Endodermal cell (in vitro differentiated cells): Measurements from ENCODE around the gene PCDHGA11. TPM values are rescaled to one million over a fixed set of nuclear protein-coding genes. Genes with fewer than 3 reads are reported as not detected.

Experiments used
- DNase-seq: peaks from one replicate; pipeline ENCODE4 v3.0.0-alpha.2; 2017
- H3K27ac ChIP-seq: 2 replicates; pipeline ENCODE4 v1.5.1; 2013; ENCODE audit warnings: mild to moderate bottlenecking, low read depth, low read length, moderate library complexity
- H3K27me3 ChIP-seq: 2 replicates; pipeline ENCODE4 v1.6.1; 2013; ENCODE audit warnings: mild to moderate bottlenecking, low read length, moderate library complexity; ENCODE audit not compliant: insufficient read depth, control insufficient read depth, poor library complexity, severe bottlenecking
- H3K36me3 ChIP-seq: 2 replicates; pipeline ENCODE4 v1.7.0; 2013; ENCODE audit warnings: mild to moderate bottlenecking, low read length, moderate library complexity; ENCODE audit not compliant: control insufficient read depth, insufficient read depth
- H3K4me1 ChIP-seq: one replicate; pipeline ENCODE4 v1.7.0; 2013; ENCODE audit warnings: low read length; ENCODE audit not compliant: control insufficient read depth, insufficient read depth
- H3K4me3 ChIP-seq: 2 replicates; pipeline ENCODE4 v1.5.1; 2013; ENCODE audit warnings: mild to moderate bottlenecking, low read length, moderate library complexity
- H3K9ac ChIP-seq: 2 replicates; pipeline ENCODE4 v1.6.1; 2013; ENCODE audit warnings: mild to moderate bottlenecking, low read length, moderate library complexity; ENCODE audit not compliant: poor library complexity, severe bottlenecking; ENCODE audit errors: extremely low read depth
- H3K9me3 ChIP-seq: 2 replicates; pipeline ENCODE4 v1.6.1; 2013; ENCODE audit warnings: mild to moderate bottlenecking, low read length, moderate library complexity; ENCODE audit not compliant: control insufficient read depth
- H3K27ac Mint-ChIP-seq: 2 replicates; pipeline ENCODE4 v1.8.0; 2020; ENCODE audit warnings: mixed read lengths
- H3K27me3 Mint-ChIP-seq: 2 replicates; pipeline ENCODE4 v1.8.0; 2021; ENCODE audit warnings: mild to moderate bottlenecking, mixed read lengths; ENCODE audit not compliant: insufficient read depth
- H3K36me3 Mint-ChIP-seq: 2 replicates; pipeline ENCODE4 v1.8.0; 2020; ENCODE audit warnings: low read depth, mixed read lengths
- H3K4me1 Mint-ChIP-seq: 2 replicates; pipeline ENCODE4 v1.8.0; 2020; ENCODE audit warnings: mixed read lengths
- H3K4me3 Mint-ChIP-seq: 2 replicates; pipeline ENCODE4 v1.8.0; 2020; ENCODE audit warnings: mild to moderate bottlenecking, moderate library complexity, mixed read lengths
- H3K9me3 Mint-ChIP-seq: 2 replicates; pipeline ENCODE4 v1.8.0; 2020; ENCODE audit warnings: mild to moderate bottlenecking, mixed read lengths
- CTCF ChIP-seq: fragments of 200-600 bp; sonication (generic); conservative IDR thresholded peaks from 2 replicates; pipeline ENCODE4 v1.5.0; 2021; ENCODE audit warnings: antibody characterized with exemption, mild to moderate bottlenecking
- WGBS, 2 experiments: methylation state at CpG; one replicate each; pipeline versions ENCODE4 v1.1.5 to v1.1.7; 2013; ENCODE audit warnings: missing lambda C conversion rate in 2 of 2, mixed read lengths in 1 of 2; ENCODE audit not compliant: insufficient coverage in 1 of 2, insufficient read length in 1 of 2; 5-methylcytosine and 5-hydroxymethylcytosine counted together
- total RNA-seq, 2 donors: library from RNA; stranded (reverse); fragmentation: NEBNext Ultra II Directional in 1 of 2; extraction: Animal tissue kit (Norgen Biotek cat#: 25700) in 1 of 2; gene quantifications; 2 replicates in 1 of 2; 3 replicates in 1 of 2; pipeline ENCODE4 v1.2.1, GENCODE V29; 2021

The PCDHGA11 gene
- total RNA-seq, 2 donors from 2014 or later, result 8.5 to 10.6 TPM

GRCh38 chr5:141440341-141440740 lies 19.5 kb downstream of the PCDHGA11 start:
- no peak for DNase-seq
- H3K27me3 ChIP-seq, result no peaks in the 10 kb centered on the region
- no peaks in the 10 kb centered on the region for H3K4me1 ChIP-seq
- no peak overlapping the region for H3K27ac ChIP-seq
- no peaks in the 10 kb centered on the region for H3K36me3 ChIP-seq
- Mint-ChIP-seq H3K27me3 (no peaks in the 10 kb centered on the region), H3K9me3 (peaks cover 3% of the 10 kb centered on the region), H3K4me1 (no peaks in the 10 kb centered on the region), H3K4me3 (no peak overlapping the region), H3K27ac (no peak overlapping the region), H3K36me3 (peaks cover 16% of the 10 kb centered on the region)
- WGBS, 2 experiments, result 90 to 91% methylated on average over 8 to 9 of the region's 9 CpGs
- peaks cover 3% of the 10 kb centered on the region for H3K9me3 ChIP-seq
- no peak for TF ChIP-seq CTCF
- no peak overlapping the region for H3K4me3 ChIP-seq
- H3K9ac ChIP-seq, result no peak overlapping the region

GRCh38 chr5:141441571-141442170 lies 20.8 kb downstream of the PCDHGA11 start:
- no peak overlapping the region for H3K4me3 ChIP-seq
- no peaks in the 10 kb centered on the region for H3K36me3 ChIP-seq
- H3K9ac ChIP-seq, result no peak overlapping the region
- H3K27ac ChIP-seq, result no peak overlapping the region
- Mint-ChIP-seq H3K9me3 (no peaks in the 10 kb centered on the region), H3K36me3 (peaks cover 17% of the 10 kb centered on the region), H3K4me1 (no peaks in the 10 kb centered on the region), H3K27me3 (no peaks in the 10 kb centered on the region), H3K4me3 (no peak overlapping the region), H3K27ac (no peak overlapping the region)
- WGBS, 2 experiments, result 96 to 98% methylated on average over 50 of the region's 50 CpGs
- H3K4me1 ChIP-seq, result no peaks in the 10 kb centered on the region
- no peak for TF ChIP-seq CTCF
- H3K9me3 ChIP-seq, result no peaks in the 10 kb centered on the region
- DNase-seq, result no peak
- no peaks in the 10 kb centered on the region for H3K27me3 ChIP-seq

- Histone ChIP-seq H3K4me1 (no peaks in the 10 kb centered on the region), H3K27ac (no peak overlapping the region), H3K9ac (no peak overlapping the region), H3K27me3 (no peaks in the 10 kb centered on the region), H3K9me3 (no peaks in the 10 kb centered on the region), H3K4me3 (no peak overlapping the region), H3K36me3 (no peaks in the 10 kb centered on the region)
- DNase-seq, result no peak
- peaks cover 11% of the 10 kb centered on the region for H3K36me3 Mint-ChIP-seq
- H3K27me3 Mint-ChIP-seq, result no peaks in the 10 kb centered on the region
- H3K4me1 Mint-ChIP-seq, result no peaks in the 10 kb centered on the region
- no peak for TF ChIP-seq CTCF
- 93 to 98% methylated on average over 2 to 3 of the region's 3 CpGs for WGBS, 2 experiments
- H3K4me3 Mint-ChIP-seq, result no peak overlapping the region
- no peaks in the 10 kb centered on the region for H3K9me3 Mint-ChIP-seq
- H3K27ac Mint-ChIP-seq, result no peak overlapping the region
These were observed 44.5 kb downstream of the PCDHGA11 start for GRCh38 chr5:141465351-141465750.

Other genes starting within 250 kb of the PCDHGA11 start
- under 1 TPM; 0.42 to 0.75 TPM for gene PCDHB7, start 248.4 kb upstream of the PCDHGA11 start, total RNA-seq
- 1 to 10 TPM in 1 of 2 donors, under 1 TPM in 1; 0.71 to 3.6 TPM for gene PCDHB8, start 243.3 kb upstream of the PCDHGA11 start, total RNA-seq
- gene PCDHB16, start 238.7 kb upstream of the PCDHGA11 start, total RNA-seq, result 10 to 100 TPM in 1 of 2 donors, 1 to 10 TPM in 1; 9.7 to 14.8 TPM
- gene PCDHB9, start 233.9 kb upstream of the PCDHGA11 start, total RNA-seq, result 1 to 10 TPM; 3.2 to 5.1 TPM
- gene PCDHB10, start 228.7 kb upstream of the PCDHGA11 start, total RNA-seq, result 1 to 10 TPM; 2.9 to 3.5 TPM
- gene PCDHB11, start 221.4 kb upstream of the PCDHGA11 start, total RNA-seq, result 1 to 10 TPM; 2.6 to 4.7 TPM
- 1 to 10 TPM; 1.6 to 5.0 TPM for gene PCDHB12, start 212.3 kb upstream of the PCDHGA11 start, total RNA-seq
- gene PCDHB13, start 207.1 kb upstream of the PCDHGA11 start, total RNA-seq, result 1 to 10 TPM; 1.8 to 3.3 TPM
- gene PCDHB14, start 197.7 kb upstream of the PCDHGA11 start, total RNA-seq, result 1 to 10 TPM; 2.6 to 2.8 TPM
- 1 to 10 TPM; 3.7 to 9.8 TPM for gene PCDHB15, start 175.7 kb upstream of the PCDHGA11 start, total RNA-seq
- gene SLC25A2, start 117.0 kb upstream of the PCDHGA11 start, total RNA-seq, result under 1 TPM; 0.55 to 0.68 TPM
- 10 to 100 TPM; 85.4 to 99.0 TPM for gene TAF7, start 100.3 kb upstream of the PCDHGA11 start, total RNA-seq
- gene PCDHGA1, start 90.5 kb upstream of the PCDHGA11 start, total RNA-seq, result 1 to 10 TPM in 1 of 2 donors, under 1 TPM in 1; 0.38 to 2.2 TPM
- 1 to 10 TPM in 1 of 2 donors, under 1 TPM in 1; 0.09 to 2.0 TPM for gene PCDHGA2, start 82.3 kb upstream of the PCDHGA11 start, total RNA-seq
- 1 to 10 TPM in 1 of 2 donors, not detected in 1; 4.3 TPM for gene PCDHGA3, start 77.2 kb upstream of the PCDHGA11 start, total RNA-seq
- 1 to 10 TPM; 1.4 to 6.6 TPM for gene PCDHGB1, start 71.0 kb upstream of the PCDHGA11 start, total RNA-seq
- gene PCDHGA4, start 66.0 kb upstream of the PCDHGA11 start, total RNA-seq, result 1 to 10 TPM in 1 of 2 donors, under 1 TPM in 1; 0.86 to 5.0 TPM
- gene PCDHGB2, start 61.1 kb upstream of the PCDHGA11 start, total RNA-seq, result 1 to 10 TPM; 1.6 to 5.2 TPM
- 1 to 10 TPM in 1 of 2 donors, under 1 TPM in 1; 0.51 to 3.0 TPM for gene PCDHGA5, start 56.9 kb upstream of the PCDHGA11 start, total RNA-seq
- gene PCDHGB3, start 50.8 kb upstream of the PCDHGA11 start, total RNA-seq, result 1 to 10 TPM in 1 of 2 donors, under 1 TPM in 1; 0.40 to 4.6 TPM
- gene PCDHGA6, start 47.2 kb upstream of the PCDHGA11 start, total RNA-seq, result 1 to 10 TPM in 1 of 2 donors, under 1 TPM in 1; 0.55 to 3.8 TPM
- gene PCDHGA7, start 38.3 kb upstream of the PCDHGA11 start, total RNA-seq, result 1 to 10 TPM in 1 of 2 donors, under 1 TPM in 1; 0.40 to 1.9 TPM
- gene PCDHGB4, start 33.4 kb upstream of the PCDHGA11 start, total RNA-seq, result 10 to 100 TPM; 10.7 to 13.9 TPM
- gene PCDHGA8, start 28.4 kb upstream of the PCDHGA11 start, total RNA-seq, result 1 to 10 TPM; 1.1 to 3.0 TPM
- gene PCDHGB5, start 23.1 kb upstream of the PCDHGA11 start, total RNA-seq, result 10 to 100 TPM in 1 of 2 donors, 1 to 10 TPM in 1; 1.3 to 17.3 TPM
- 1 to 10 TPM in 1 of 2 donors, under 1 TPM in 1; 0.89 to 7.3 TPM for gene PCDHGA9, start 18.3 kb upstream of the PCDHGA11 start, total RNA-seq
- 10 to 100 TPM in 1 of 2 donors, 1 to 10 TPM in 1; 8.3 to 10.8 TPM for gene PCDHGB6, start 13.0 kb upstream of the PCDHGA11 start, total RNA-seq
- gene PCDHGA10, start 8.1 kb upstream of the PCDHGA11 start, total RNA-seq, result 10 to 100 TPM in 1 of 2 donors, 1 to 10 TPM in 1; 3.2 to 20.7 TPM
- gene PCDHGB7, start 3.4 kb upstream of the PCDHGA11 start, total RNA-seq, result 10 to 100 TPM; 15.3 to 19.3 TPM
- 1 to 10 TPM; 1.4 to 4.1 TPM for gene PCDHGA12, start 9.5 kb downstream of the PCDHGA11 start, total RNA-seq
- gene PCDHGC3, start 54.9 kb downstream of the PCDHGA11 start, total RNA-seq, result 10 to 100 TPM; 13.9 to 27.6 TPM
- gene PCDHGC4, start 64.0 kb downstream of the PCDHGA11 start, total RNA-seq, result 1 to 10 TPM; 2.6 to 3.0 TPM
- 1 to 10 TPM in 1 of 2 donors, under 1 TPM in 1; 0.71 to 1.8 TPM for gene PCDHGC5, start 68.0 kb downstream of the PCDHGA11 start, total RNA-seq
- 100 to 1,000 TPM; 104 to 106 TPM for gene DIAPH1, start 197.9 kb downstream of the PCDHGA11 start, total RNA-seq
- gene HDAC3, start 215.8 kb downstream of the PCDHGA11 start, total RNA-seq, result 10 to 100 TPM; 73.3 to 78.9 TPM
- gene RELL2, start 215.9 kb downstream of the PCDHGA11 start, total RNA-seq, result 1 to 10 TPM; 3.1 to 6.2 TPM
- gene FCHSD1, start 230.4 kb downstream of the PCDHGA11 start, total RNA-seq, result 10 to 100 TPM; 34.8 to 41.7 TPM